B cell (primary cell): ENCODE data around the gene HS3ST2. TPM values are rescaled to one million over a fixed set of nuclear protein-coding genes. Genes with fewer than 3 reads are reported as not detected.
"Not testable (repeated sequence)": the region's sequence is repeated elsewhere in the genome, so short reads cannot be mapped to it uniquely, and the experiment has no call there.

Experiments used
- ATAC-seq: fragments of 200-7000 bp; cut with Tn5 transposase; one replicate; pipeline ENCODE4 v1.10.0; 2021; ENCODE audit warnings: low read depth, mild to moderate bottlenecking, moderate number of reproducible peaks, moderate library complexity
- CTCF ChIA-PET: fragments of 350-600 bp; sonication (Branson Sonifier 250); formaldehyde crosslinking; loops from one replicate; lab custom pipeline; 2021; ENCODE audit warnings: antibody characterized with exemption, inconsistent platforms; lab: Charles Lee
- POLR2A ChIA-PET: fragments of 350-600 bp; sonication (Branson Sonifier 250); formaldehyde crosslinking; loops from one replicate; lab custom pipeline; 2021; ENCODE audit warnings: antibody characterized with exemption; lab: Charles Lee
- DNase-seq: peaks from one replicate; pipeline ENCODE4 v3.0.0; 2013
- H2AFZ ChIP-seq: 2 replicates; pipeline ENCODE4 v1.6.1; 2012; ENCODE audit warnings: mild to moderate bottlenecking, low read depth, low read length; ENCODE audit not compliant: insufficient read depth, poor library complexity, severe bottlenecking
- H3K27ac ChIP-seq, 2 donors: 1 replicate in 1 of 2; 2 replicates in 1 of 2; pipeline ENCODE4 v1.5.1; 2012 to 2013; ENCODE audit warnings: low read length in 2 of 2, mild to moderate bottlenecking in 2 of 2, moderate library complexity in 1 of 2
- H3K27me3 ChIP-seq, 4 experiments: fragments of 200-600 bp in 1 of 4; sonication (generic) in 1 of 4; replicated peaks in 1 of 4; 1 replicate in 2 of 4; 2 replicates in 2 of 4; pipeline versions ENCODE4 v1.6.1 to v1.7.0; 2013 to 2016; ENCODE audit warnings: low read length in 3 of 4, mild to moderate bottlenecking in 2 of 4, mixed read lengths in 1 of 4, moderate library complexity in 1 of 4; ENCODE audit not compliant: insufficient read depth in 4 of 4, control insufficient read depth in 3 of 4; ENCODE audit errors: control extremely low read depth in 1 of 4
- H3K36me3 ChIP-seq, 2 experiments: replicated peaks in 1 of 2; 1 replicate in 1 of 2; 2 replicates in 1 of 2; pipeline versions ENCODE4 v1.6.1 to v1.7.1; 2013; ENCODE audit warnings: low read length in 1 of 2; ENCODE audit not compliant: insufficient read depth in 2 of 2, control insufficient read depth in 1 of 2; ENCODE audit errors: control extremely low read depth in 1 of 2, extremely low read depth in 1 of 2
- H3K4me1 ChIP-seq, 2 donors: fragments of 200-600 bp in 1 of 2; sonication (generic) in 1 of 2; 1 replicate in 1 of 2; 2 replicates in 1 of 2; pipeline versions ENCODE4 v1.5.1 to v1.6.1; 2013 to 2017; ENCODE audit warnings: low read length in 2 of 2; ENCODE audit not compliant: control insufficient read depth in 2 of 2, insufficient read depth in 2 of 2
- H3K4me2 ChIP-seq: replicated peaks from 2 replicates; pipeline ENCODE3; 2012; ENCODE audit warnings: mild to moderate bottlenecking, low read depth, low read length; ENCODE audit not compliant: poor library complexity, severe bottlenecking
- H3K4me3 ChIP-seq, 5 experiments: fragments of 200-600 bp in 1 of 5; sonication (generic) in 1 of 5; 1 replicate in 3 of 5; 2 replicates in 2 of 5; pipeline versions ENCODE4 v1.5.1 to v1.7.0; 2011 to 2016; ENCODE audit warnings: low read length in 4 of 5, mild to moderate bottlenecking in 4 of 5, low read depth in 2 of 5, control low read depth in 1 of 5, moderate library complexity in 1 of 5; ENCODE audit not compliant: insufficient read depth in 1 of 5; ENCODE audit errors: control extremely low read depth in 1 of 5, extremely low read depth in 1 of 5
- H3K79me2 ChIP-seq: fragments of 200-600 bp; sonication (generic); one replicate; pipeline ENCODE4 v1.6.0; 2016; ENCODE audit warnings: low read length; ENCODE audit not compliant: control insufficient read depth, insufficient read depth
- H3K9ac ChIP-seq: fragments of 200-600 bp; sonication (generic); 2 replicates; pipeline ENCODE4 v1.6.1; 2017; ENCODE audit warnings: mild to moderate bottlenecking, low read length, moderate library complexity
- H3K9me3 ChIP-seq, 3 donors: one replicate each; pipeline versions ENCODE4 v1.6.1 to v1.7.1; 2013; ENCODE audit warnings: low read length in 2 of 3; ENCODE audit not compliant: control insufficient read depth in 2 of 3, insufficient read depth in 1 of 3; ENCODE audit errors: control extremely low read depth in 1 of 3
- H4K20me1 ChIP-seq: 2 replicates; pipeline ENCODE4 v1.6.0; 2012; ENCODE audit warnings: mild to moderate bottlenecking, low read length; ENCODE audit not compliant: insufficient read depth, control insufficient read depth, poor library complexity, severe bottlenecking
- H3K27ac Mint-ChIP-seq: one replicate; pipeline ENCODE4 v1.8.0; 2021; ENCODE audit warnings: mixed read lengths
- H3K27me3 Mint-ChIP-seq: one replicate; pipeline ENCODE4 v1.8.0; 2021; ENCODE audit warnings: mixed read lengths
- H3K4me1 Mint-ChIP-seq: one replicate; pipeline ENCODE4 v1.8.0; 2021; ENCODE audit warnings: mixed read lengths
- H3K4me3 Mint-ChIP-seq: one replicate; pipeline ENCODE4 v1.8.0; 2021; ENCODE audit warnings: mixed read lengths
- H3K9me3 Mint-ChIP-seq: one replicate; pipeline ENCODE4 v1.8.0; 2022; ENCODE audit warnings: mixed read lengths; ENCODE audit not compliant: insufficient read depth
- EZH2 ChIP-seq: IDR thresholded peaks from 2 replicates; pipeline ENCODE4 v1.6.1; 2012; ENCODE audit warnings: borderline replicate concordance, low read depth, mild to moderate bottlenecking, moderate library complexity, low read length; ENCODE audit not compliant: insufficient read depth, poor library complexity, severe bottlenecking
- WGBS: methylation state at CpG from one replicate; pipeline ENCODE4 v1.1.5; 2013; ENCODE audit warnings: missing lambda C conversion rate; ENCODE audit not compliant: insufficient coverage; 5-methylcytosine and 5-hydroxymethylcytosine counted together
- intact Hi-C: fragments of 100-400 bp; cut with micrococcal nuclease; formaldehyde crosslinking; loops from one replicate; pipeline ENCODE4 v1.10.0; 2022
- polyA plus RNA-seq: library from polyadenylated mRNA; depleted of rRNA; stranded (reverse); fragments of >200 nt; gene quantifications from 2 replicates; pipeline ENCODE4 v1.2.3, GENCODE V29; 2012
- total RNA-seq, 2 donors: library from RNA; stranded (reverse); fragments of 120-200 nt in 1 of 2; gene quantifications; 1 replicate in 1 of 2; 2 replicates in 1 of 2; pipeline versions ENCODE4 v1.2.3 to v1.2.4, GENCODE V29; 2013 to 2022
- TF ChIP-seq, protein P1 (sequence below): fragments of 200-600 bp; IDR thresholded peaks from one replicate; pipeline ENCODE4 v1.8.0; 2022; ENCODE audit warnings: antibody characterized with exemption, mild to moderate bottlenecking

Gene HS3ST2
- total and polyA plus RNA-seq, 2 donors (not counting 1 experiment from before 2014, with no cell fraction given) = not detected

DNA sequence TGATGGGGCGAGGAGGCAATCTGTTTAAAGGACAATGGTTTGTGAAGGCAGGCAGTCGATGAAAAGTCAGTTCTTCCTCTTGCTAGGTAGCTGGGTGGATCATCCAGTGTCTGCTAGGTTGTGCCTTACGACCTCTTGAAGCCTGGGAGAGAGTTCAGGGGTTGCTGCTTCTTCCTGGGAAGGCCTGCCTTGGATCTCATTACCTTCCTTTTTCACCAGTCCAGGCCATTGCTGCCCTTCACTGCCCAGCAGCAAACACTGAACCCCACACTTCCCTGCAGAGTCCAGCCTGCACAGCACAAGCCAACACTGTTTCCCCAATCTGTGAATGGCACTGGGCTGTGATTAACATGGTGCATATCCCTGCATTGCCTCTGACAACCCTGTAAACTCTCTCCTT is 24.7 kb downstream of the HS3ST2 start:
- 76% methylated on average over 3 of the region's 3 CpGs for WGBS
- POLR2A ChIA-PET = no interaction called here
- ATAC-seq = no peak

DNA sequence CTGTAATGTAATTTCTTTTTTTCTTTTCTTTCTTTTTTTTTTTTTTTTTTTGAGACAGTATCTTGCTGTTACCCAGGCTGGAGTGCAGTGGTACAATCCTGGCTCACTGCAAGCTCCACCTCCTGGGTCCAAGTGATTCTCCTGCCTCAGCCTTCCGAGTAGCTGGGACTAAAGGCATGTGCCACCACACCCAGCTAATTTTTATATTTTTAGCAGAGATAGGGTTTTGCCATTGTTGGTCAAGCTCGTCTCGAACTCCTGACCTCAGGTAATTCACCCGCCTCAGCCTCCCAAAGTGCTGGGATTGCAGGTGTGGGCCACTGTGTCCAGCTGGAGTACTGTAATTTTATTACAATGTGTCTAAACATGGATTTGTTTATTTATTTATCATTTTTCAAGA is 28.1 kb downstream of the HS3ST2 start:
- 60% methylated on average over 1 of the region's 4 CpGs for WGBS
- DNase-seq, H3K36me3 ChIP-seq, H3K9me3 ChIP-seq, H3K9me3 Mint-ChIP-seq, H3K27ac Mint-ChIP-seq, ATAC-seq, H4K20me1 ChIP-seq, H3K4me2 ChIP-seq, H3K27ac ChIP-seq, H2AFZ ChIP-seq, H3K4me3 ChIP-seq, H3K9ac ChIP-seq, intact Hi-C loops, CTCF ChIA-PET, POLR2A ChIA-PET, H3K4me3 Mint-ChIP-seq, H3K79me2 ChIP-seq, H3K4me1 Mint-ChIP-seq, H3K4me1 ChIP-seq: not testable (repeated sequence)
- peaks cover 45% of the 10 kb centered on the region for H3K27me3 Mint-ChIP-seq
- H3K27me3 ChIP-seq = peaks cover 0 to 14% (median 0%) of the 10 kb centered on the region in 4 experiments

More for the DNA sequence above, 24.7 kb downstream of the HS3ST2 start:
- Mint-ChIP-seq H3K27ac (no peak overlapping the region), H3K4me3 (no peak overlapping the region), H3K9me3 (no peaks in the 10 kb centered on the region), H3K27me3 (peaks cover 34% of the 10 kb centered on the region), H3K4me1 (no peaks in the 10 kb centered on the region)
- Histone ChIP-seq H4K20me1 (no peaks in the 10 kb centered on the region), H2AFZ (no peak overlapping the region), H3K27ac (no peak overlapping the region), H3K9ac (no peak overlapping the region), H3K4me3 (no peak overlapping the region), H3K9me3 (no peaks in the 10 kb centered on the region), H3K4me2 (no peak overlapping the region), H3K79me2 (no peaks in the 10 kb centered on the region), H3K4me1 (no peaks in the 10 kb centered on the region), H3K27me3 (peaks cover 0 to 8% (median 3%) of the 10 kb centered on the region in 4 experiments), H3K36me3 (no peaks in the 10 kb centered on the region)
- TF ChIP-seq, protein P1, sequence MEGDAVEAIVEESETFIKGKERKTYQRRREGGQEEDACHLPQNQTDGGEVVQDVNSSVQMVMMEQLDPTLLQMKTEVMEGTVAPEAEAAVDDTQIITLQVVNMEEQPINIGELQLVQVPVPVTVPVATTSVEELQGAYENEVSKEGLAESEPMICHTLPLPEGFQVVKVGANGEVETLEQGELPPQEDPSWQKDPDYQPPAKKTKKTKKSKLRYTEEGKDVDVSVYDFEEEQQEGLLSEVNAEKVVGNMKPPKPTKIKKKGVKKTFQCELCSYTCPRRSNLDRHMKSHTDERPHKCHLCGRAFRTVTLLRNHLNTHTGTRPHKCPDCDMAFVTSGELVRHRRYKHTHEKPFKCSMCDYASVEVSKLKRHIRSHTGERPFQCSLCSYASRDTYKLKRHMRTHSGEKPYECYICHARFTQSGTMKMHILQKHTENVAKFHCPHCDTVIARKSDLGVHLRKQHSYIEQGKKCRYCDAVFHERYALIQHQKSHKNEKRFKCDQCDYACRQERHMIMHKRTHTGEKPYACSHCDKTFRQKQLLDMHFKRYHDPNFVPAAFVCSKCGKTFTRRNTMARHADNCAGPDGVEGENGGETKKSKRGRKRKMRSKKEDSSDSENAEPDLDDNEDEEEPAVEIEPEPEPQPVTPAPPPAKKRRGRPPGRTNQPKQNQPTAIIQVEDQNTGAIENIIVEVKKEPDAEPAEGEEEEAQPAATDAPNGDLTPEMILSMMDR = no peak
- no peak for TF ChIP-seq EZH2
- intact Hi-C loops = no loop called here
- DNase-seq = no peak
- CTCF ChIA-PET = no interaction called here
